ENCODE data around the gene NET1. TPM values are rescaled to one million over a fixed set of nuclear protein-coding genes. Genes with fewer than 3 reads are reported as not detected.

NET1 gene
- polyA plus RNA-seq, 1 of the 3 experiments (the other 2 are of a cell fraction), result 4.7 TPM

- no peaks in the 10 kb centered on the region for H3K79me2 ChIP-seq (ENCODE audit: insufficient read depth)
- H3K36me3 ChIP-seq (replicated peaks in 1 of 2; ENCODE audit: control insufficient read depth in 1 of 2, insufficient read depth in 2 of 2, low read length in 1 of 2), result no peaks in the 10 kb centered on the region
- H3K27ac ChIP-seq (ENCODE audit: low read depth in 2 of 2, low read length in 1 of 2), result no peak overlapping the region
- no peaks in the 10 kb centered on the region for H3F3A ChIP-seq (replicated peaks; ENCODE audit: insufficient read depth)
- H2AFZ ChIP-seq (ENCODE audit: low read depth), result no peak overlapping the region
- WGBS (ENCODE audit: low lambda C conversion rate), result 86% methylated on average over 42 of the region's 61 CpGs
- TF ChIP-seq TEAD4 (IDR thresholded peaks at IDR 0.05; ENCODE audit: borderline replicate concordance, insufficient read depth), result no peak
- TF ChIP-seq JUND (IDR thresholded peaks at IDR 0.05), result no peak
- no peak for TF ChIP-seq RAD21 (IDR thresholded peaks at IDR 0.05; ENCODE audit: low read length)
- no peak for TF ChIP-seq MEF2A (IDR thresholded peaks at IDR 0.05; ENCODE audit: borderline replicate concordance, low read depth)
- TF ChIP-seq FOXJ3 (CRISPR knock-in tag; IDR thresholded peaks at IDR 0.05), result no peak
- TF ChIP-seq EP300 (IDR thresholded peaks at IDR 0.05; ENCODE audit: borderline replicate concordance in 1 of 2, low read depth in 1 of 2, low read length in 1 of 2), result no peak
- TF ChIP-seq MXI1 (IDR thresholded peaks at IDR 0.05; ENCODE audit: low read depth, low read length), result no peak
- TF ChIP-seq RCOR1 (IDR thresholded peaks at IDR 0.05; ENCODE audit: low read length), result no peak
- no peak for TF ChIP-seq POLR2AphosphoS5 (IDR thresholded peaks at IDR 0.05; ENCODE audit: low read depth, low read length)
- no peak for TF ChIP-seq GATA2 (CRISPR knock-in tag; IDR thresholded peaks at IDR 0.05)
- no peak for TF ChIP-seq RFX5 (IDR thresholded peaks at IDR 0.05; ENCODE audit: low read length)
- no peak for TF ChIP-seq FOXM1 (IDR thresholded peaks at IDR 0.05; ENCODE audit: low read depth)
- no peak for TF ChIP-seq NRF1 (IDR thresholded peaks at IDR 0.05; ENCODE audit: low read depth, low read length)
- no peak for TF ChIP-seq SIN3A (IDR thresholded peaks at IDR 0.05; ENCODE audit: borderline replicate concordance, low read depth, low read length)
- TF ChIP-seq SMC3 (IDR thresholded peaks at IDR 0.05; ENCODE audit: low read depth, low read length), result no peak
- no peak for TF ChIP-seq PBX3 (IDR thresholded peaks at IDR 0.05)
- no peak for TF ChIP-seq IRF3 (IDR thresholded peaks at IDR 0.05; ENCODE audit: low read depth, low read length)
- TF ChIP-seq YY1 (IDR thresholded peaks at IDR 0.05; ENCODE audit: low read depth), result no peak
- H3K4me3 ChIP-seq (ENCODE audit: low read depth in 2 of 2, low read length in 1 of 2), result no peak overlapping the region
- no peaks in the 10 kb centered on the region for H3K4me1 ChIP-seq (ENCODE audit: control insufficient read depth in 1 of 2, insufficient read depth in 2 of 2, low read depth in 1 of 2, low read length in 1 of 2)
- no peak overlapping the region for H3K9ac ChIP-seq
- no peak overlapping the region for H3K4me2 ChIP-seq
- no peaks in the 10 kb centered on the region for H4K20me1 ChIP-seq (ENCODE audit: insufficient read depth)
- ChIA-PET CTCF (interaction anchor here (1.3 to 1.4 kb wide), 2 partner anchors 15 to 124 kb away, joined by 3 to 5 read pairs; no protein-coding TSS in a partner anchor), POLR2A (interaction anchor here (0.6 kb wide), 1 partner anchor 704 kb away, joined by 3 read pairs; the partner anchor contains the start of gene PFKFB3)
- no peak for DNase-seq
- H3K27me3 ChIP-seq (ENCODE audit: insufficient read depth), result peaks cover 8% of the 10 kb centered on the region
- no peaks in the 10 kb centered on the region for H3K9me2 ChIP-seq
- H3K9me3 ChIP-seq, result no peaks in the 10 kb centered on the region
Measured at GRCh38 chr10:5498791-5499492, 86.6 kb downstream of the NET1 start.
